Right renal cortex interstitium (tissue), 3 donors: ENCODE measurements around the gene ACAA2. TPM values are rescaled to one million over a fixed set of nuclear protein-coding genes. Genes with fewer than 3 reads are reported as not detected.

Source experiments
- DNase-seq, 3 donors: peaks; one replicate each; pipeline ENCODE4 v3.0.0-alpha.2; 2013; ENCODE audit warnings: low read depth in 3 of 3, low spot score in 2 of 3
- polyA plus RNA-seq, 3 donors: library from polyadenylated mRNA; unstranded; fragments of 120-200 nt; gene quantifications; one replicate each; pipeline ENCODE4 v1.2.1, GENCODE V29; 2013; ENCODE audit not compliant: insufficient read length in 3 of 3

Gene ACAA2, protein sequence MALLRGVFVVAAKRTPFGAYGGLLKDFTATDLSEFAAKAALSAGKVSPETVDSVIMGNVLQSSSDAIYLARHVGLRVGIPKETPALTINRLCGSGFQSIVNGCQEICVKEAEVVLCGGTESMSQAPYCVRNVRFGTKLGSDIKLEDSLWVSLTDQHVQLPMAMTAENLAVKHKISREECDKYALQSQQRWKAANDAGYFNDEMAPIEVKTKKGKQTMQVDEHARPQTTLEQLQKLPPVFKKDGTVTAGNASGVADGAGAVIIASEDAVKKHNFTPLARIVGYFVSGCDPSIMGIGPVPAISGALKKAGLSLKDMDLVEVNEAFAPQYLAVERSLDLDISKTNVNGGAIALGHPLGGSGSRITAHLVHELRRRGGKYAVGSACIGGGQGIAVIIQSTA
- 100 to 1,000 TPM; 255 to 299 (median 279) TPM for polyA plus RNA-seq

DNA sequence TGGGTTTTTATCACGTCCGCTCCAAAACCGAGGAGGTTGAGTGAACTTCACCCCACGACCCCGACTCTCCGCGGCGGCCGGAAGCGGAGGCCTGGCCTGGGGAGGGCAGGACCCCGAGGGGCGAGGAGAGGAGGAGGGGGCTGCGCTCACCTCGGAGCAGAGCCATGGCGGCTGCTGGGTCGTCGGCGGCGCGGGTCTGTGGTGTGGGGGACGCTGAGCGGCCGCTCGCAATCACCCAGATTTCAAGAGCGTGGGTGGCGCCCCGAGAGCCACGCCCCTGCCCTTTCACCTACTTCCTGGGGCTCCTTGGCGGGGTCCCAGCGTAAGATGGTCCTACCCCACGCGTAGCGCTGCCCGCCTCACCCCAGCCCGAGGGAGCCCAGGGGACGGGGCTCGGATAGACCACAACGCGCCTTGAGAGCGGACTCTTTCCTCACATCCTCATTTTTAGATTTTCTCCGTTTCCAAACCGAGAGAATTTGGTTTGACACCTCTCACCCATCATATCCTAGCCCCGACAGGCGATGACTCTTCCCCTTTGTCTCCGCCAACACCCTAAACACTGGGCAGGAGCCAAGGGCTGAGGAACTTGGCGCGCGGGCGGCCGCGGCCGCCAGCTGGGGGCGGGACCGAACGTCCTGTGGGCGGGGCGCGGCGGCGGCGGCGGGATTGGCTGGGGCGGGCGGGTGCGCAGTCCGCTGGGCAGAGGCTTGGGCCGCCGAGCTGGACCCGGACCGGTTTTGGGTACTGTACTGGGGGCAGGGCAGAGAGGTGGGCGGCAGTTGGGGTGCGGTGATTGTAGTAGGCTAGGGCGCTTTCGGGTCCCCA is at the start of gene ACAA2:
ACAA2 (minus strand) TSS at position 215 of the 828 bp plus-strand sequence; CDS start at position 166, 49 bp downstream.
- DNase-seq, result peak; percentile 64 to 75 (median 65)

DNA sequence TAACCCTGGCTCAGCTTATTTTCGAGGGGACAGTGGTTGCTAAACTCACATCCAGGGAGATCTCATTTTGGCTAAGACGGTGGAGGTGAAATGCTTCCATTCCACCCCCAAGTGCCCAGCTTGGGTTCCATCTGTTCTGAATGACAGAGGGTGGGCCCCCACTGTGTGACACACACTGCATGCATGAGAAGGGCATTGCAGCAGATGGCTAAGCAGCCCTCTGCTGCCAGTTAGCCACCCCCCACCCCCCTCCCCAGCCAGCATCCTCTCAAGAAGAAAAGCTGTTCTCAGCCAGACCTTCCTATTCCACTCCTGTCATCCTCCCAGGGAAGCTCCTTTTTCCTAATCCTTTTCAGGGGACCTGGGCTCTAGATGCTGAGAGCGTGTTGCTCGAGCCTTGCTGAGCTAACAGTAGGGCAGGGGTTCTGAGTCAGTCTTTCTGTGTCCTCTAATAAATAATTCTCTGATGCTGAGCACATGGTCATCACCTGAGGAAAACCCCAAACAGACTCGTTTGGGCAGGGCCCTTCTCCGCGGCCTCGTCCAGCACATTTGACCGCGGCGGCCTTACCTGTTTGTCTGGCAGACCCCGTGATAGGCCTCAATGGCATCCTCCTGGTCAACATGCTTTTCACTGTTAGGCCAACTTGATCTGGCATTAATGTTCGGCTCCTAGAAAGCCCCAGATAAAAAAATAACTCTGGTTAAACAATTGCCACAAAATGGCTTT is 49.5 kb upstream of the ACAA2 start:
- DNase-seq, result no peak

DNA sequence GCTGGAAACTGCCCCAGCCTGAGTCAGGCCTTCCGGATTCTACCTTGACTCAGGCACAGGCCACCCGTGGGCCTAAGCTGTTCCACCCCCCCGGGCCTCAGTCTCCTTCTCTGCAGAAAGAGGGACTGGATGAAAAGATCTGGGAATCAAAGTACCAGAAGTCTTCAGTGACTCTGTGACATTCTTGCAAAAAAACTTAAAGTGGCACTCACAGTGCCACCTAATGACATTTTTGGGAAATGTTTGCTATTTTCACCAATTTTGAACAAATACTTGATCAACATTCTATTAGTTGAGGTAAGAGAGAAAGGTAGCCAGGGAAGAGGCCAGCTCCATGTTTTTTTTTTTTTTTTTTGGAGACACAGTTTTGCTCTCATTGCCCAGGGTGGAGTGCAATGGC is 48.3 kb upstream of the ACAA2 start:
- DNase-seq, result no peak

DNA sequence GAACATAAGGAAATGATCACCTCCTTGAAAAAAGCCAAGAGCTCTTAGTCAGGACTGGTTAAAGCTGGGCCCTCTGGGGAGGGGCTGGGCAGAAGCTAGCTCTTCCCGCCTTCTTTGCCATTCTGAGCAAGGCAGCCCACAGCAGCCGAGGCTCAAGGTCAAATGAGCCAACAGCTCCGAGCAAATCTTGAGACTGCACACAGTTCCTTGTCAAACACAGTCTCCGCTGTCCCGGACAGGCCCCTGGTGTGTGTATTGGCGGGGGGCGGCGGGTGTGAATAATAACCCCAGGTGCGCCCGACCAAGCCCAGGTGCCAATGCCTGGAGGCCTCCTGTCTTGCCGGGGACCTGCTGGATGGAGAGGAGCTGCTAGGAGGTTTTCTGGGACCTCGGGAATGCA is 46.4 kb upstream of the ACAA2 start:
- no peak for DNase-seq

DNA sequence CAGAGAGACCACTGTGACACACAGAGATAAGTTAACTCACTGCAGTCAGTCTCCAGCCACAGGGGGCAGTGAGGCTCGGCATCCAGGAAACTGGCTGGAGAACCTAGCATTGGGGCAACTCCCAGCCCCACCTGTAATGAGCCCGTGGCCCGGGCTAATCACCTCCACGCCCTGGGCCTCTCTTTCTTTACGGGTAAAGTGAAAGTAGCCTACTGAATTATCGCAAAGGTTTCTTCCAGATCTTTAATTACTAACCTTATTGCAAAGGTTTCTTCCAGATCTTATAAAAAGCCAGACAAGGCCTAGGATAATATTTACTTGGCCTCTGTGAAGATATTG is 45.7 kb upstream of the ACAA2 start:
- no peak for DNase-seq

DNA sequence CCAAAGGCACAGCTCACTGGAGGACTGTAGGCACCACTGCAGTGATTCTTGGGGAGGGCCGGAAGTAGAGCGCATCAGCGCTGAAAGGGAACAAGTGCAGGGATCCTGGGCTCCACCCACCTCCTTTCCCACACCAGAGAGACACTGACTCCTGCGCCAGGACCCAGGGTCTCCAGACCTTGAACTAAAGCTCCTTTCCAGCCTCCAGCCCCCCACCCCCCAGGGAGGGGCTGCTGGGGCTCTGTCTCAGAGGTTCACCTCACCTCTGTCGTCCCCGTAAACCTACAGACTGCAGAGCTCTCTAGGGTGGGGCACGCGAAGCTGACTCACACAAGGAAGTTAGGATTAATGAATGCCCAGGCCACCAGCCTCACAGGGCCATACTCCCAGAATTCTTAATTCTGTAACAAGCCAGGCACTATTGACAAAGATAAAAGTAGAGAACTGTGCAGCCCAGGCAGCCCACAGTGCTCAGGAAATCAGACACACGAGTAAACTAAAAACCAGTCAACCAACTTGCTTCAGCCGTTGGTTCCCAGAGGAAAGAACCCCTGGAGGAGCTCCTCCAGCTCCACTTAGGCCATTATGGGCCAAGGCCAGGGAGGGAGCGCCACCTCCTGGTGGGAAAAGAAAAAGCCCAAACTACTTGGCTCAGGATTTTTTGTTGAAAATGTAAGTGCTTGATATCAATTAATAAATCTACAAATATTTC is 45.1 kb upstream of the ACAA2 start:
- DNase-seq, result peak; percentile 57 to 65 (median 58)

DNA sequence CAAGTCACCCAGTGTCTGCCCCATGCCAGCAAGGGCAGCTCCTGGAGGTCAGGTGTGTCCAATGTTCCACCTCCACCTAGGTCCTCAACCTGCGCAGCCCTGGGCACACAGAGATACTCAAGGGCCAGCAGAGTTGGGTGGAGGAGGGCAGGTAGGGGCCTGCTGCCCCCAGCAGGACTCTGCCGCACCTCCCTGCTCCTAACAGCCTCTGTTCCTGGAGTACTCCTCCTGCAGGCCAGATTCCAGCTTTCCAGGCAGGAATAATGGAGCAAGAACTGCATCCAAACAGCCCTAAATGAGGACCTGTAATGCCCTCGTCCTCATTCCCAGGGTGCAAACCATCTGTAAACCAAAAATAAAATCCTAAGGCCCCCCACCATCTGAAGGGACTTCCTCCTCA is 44.4 kb upstream of the ACAA2 start:
- DNase-seq, result no peak

DNA sequence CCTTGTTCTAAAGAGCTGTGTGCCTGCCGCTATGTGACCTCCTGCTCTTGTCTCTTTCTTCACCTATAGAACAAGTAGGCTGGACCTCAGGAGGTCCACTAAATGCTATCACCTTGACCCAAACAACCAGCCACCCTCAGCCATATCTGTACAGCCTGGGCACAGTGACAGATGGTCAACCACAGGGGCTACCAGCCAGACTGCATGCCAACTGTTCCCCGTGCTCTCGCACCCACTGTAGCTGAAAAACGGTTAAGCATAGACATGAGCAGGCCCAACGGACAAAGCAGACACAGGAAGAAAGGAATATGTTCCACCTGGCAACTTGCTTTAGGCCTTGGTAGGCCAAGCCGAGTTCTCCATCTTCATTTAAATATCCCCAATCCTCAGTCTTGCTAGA is 43.2 kb upstream of the ACAA2 start:
- no peak for DNase-seq

DNA sequence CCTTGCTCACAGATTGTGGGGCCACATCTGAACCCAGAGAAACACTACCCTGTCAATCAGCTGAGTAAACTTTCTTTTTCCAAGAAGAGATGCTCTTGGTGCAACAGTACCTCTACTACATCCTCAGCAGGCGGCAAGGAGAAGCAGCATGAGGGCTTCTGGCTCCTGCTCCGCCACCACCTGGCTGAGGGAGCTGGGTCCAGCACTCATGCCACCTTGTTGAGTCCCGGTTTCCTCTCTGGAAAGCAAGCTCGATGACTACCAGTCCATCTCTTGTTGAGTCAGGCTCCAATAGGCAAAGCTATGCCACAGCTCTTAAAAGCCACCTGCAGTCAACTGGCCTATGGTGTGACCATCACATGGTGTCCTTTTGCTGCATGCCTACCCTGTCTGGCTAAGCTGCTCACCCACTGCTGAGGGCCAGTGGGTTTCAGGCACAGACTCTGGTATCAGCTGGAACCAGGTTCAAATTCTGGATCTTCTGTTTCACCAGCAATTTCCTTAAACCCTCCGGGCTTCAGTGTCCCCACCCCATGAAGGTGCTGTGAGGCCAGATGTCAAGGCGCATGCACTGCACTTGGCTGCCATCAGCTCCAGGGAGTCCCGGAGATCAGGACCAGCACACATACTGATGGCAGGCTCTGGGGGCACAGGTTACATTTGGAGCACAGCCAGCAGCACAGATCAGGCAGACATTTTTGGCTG is 42.5 kb upstream of the ACAA2 start:
- DNase-seq, result no peak

DNA sequence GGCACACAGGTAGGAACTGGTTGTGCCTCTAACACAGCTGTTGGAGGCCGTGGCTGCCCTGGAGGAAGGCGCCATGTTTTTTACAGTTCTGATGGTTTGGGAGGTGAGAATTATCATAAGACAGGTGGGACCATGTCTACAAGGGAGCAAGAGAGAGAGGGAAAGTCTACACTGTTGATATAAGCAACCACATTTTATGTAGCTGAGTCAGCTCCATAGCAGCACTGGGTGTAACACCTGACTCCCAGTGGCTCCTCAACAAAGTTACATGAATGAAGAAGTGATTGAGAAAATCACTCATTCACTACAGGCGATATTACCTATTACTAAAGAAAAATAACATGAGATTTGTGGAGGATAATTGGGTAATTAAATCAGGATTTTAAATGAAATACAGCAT is 41.3 kb upstream of the ACAA2 start:
- no peak for DNase-seq

DNA sequence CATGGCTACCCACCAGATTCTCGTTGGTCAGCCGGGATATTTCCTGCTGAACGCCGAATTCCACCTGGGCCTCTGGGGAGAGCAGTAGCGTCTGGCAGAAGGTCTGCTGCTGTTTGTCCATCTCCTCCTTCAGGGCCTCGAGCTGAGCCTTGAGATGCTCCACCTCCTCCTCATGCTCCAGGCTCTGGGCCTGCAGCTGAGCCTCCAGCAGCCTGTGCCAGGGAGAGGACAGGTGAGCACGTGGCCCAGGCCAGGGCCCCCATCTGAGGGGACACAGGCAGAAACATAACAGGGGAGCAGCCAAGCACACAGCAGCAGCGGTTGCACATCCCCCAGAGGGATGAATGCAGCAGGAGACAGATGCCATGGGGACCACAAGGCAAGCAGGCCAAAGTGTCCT is 40.1 kb upstream of the ACAA2 start:
- no peak for DNase-seq

DNA sequence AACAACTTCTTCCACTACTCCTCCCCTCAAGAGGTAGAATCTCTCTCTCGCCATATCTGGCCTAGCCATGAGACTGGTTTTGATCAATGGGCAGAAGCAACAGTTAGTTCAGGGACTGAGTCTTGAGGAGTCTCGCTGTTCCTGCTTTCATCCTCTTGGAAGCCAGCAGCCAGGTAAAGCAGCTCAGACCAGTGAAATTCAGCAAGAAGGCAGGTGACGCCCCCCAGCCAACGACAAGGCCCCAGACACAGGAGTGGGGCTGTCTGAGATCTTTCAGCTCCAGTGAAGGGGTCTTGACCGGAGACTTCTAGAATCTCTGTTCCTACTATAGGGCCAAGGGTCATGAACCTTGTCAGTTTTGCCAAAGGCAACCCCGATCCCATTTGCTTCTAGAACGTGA is 39.7 kb upstream of the ACAA2 start:
- DNase-seq, result no peak

DNA sequence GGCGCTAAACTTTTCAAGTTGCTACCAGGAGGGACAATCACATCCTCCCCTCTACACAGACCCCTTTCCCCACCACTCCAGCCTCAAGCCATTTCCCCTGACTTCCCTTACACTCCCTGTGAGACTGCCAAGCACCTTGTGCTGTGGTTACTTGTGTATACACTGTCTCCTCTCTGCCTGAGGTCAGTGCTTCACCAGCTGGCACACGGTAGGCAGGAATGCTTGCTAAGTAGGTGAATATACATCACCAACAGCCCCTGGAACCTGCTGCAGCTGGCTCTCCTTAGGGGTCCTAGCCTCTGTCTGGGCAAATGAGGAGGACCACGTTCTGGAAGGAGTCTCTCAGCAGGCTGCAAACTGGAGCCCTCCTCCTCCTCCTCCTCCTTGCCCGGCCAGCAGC is 38.3 kb upstream of the ACAA2 start:
- no peak for DNase-seq

DNA sequence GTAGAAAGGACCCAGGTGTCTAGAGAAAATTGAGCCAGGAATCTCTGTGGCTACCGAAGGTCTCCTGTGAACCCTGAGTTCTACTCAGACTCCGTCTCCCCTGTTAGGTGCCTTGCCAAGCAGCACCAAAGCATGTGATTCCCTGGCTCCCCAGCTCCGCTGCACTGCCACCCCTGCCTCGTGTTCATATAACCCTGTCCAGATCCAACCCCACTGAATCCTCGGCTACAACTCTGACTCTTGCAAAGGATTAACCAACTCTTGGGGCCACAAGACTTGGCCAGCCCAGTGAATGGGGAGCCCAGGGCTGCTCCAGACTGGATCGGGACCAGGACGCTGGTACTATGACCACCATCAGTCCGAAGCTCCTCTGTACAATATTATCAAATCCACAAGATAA is 37.3 kb upstream of the ACAA2 start:
- no peak for DNase-seq

DNA sequence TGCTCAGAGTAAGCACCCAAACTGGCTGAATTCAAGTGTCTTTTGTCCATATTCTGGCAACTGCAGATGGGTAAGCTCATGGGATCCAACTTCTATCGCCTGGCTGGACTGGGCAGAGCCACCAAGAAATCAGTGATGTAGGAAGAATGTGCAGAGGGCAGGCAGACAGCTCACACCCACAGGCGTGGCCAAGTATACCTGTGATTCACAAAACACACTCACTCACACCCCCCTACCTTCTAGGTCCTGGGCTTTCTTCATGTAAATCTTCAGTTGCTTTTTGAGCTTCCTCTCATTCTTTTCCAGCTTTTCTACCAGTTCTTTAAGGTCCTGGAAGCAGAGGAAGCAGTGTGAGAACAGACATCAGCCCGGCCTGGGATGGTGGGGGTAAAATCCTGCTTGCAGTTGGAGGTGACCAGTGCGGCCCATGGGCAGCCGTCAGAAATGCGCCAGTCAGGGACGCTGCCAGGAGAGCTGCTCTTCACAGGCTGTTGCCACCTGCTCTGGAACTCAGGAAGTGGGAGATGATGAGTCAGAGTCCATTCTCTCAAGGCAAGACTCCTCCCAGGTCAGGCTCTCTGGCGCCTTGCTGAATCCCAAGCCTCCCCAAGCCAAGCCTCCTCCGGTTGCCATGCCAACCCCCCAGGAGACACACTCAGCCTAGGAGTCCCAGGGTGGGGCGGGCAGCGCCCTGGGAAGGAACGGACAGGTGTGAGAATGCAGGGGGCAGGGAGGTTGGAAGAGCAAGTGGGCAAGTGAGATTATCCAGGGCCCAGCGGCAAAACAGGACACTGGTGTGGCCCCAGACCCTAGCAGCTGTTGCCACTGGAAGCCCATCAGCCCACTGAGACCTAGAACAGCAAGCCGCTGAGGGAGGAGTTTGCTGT is 36.2 kb upstream of the ACAA2 start:
- peak in 1 of 3 donors; percentile 21 for DNase-seq

DNA sequence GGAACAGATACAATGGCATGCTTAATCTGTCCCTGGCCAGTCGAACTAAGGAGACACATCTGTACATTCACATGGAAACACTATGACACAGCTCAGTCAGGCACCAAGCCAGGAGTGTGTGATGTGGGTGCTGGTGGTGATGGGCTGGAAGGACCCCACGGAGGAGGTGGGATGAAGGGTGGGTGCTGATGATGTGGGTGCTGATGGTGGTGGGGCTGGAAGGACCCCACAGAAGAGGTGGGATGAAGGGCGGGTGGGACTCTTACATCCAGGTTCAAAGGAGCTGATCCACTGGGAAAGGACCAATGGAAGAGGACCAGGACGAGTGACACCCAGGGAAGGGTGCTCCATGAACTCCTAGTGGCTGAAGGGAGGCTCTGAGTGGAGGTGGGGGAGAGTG is 34.8 kb upstream of the ACAA2 start:
- DNase-seq, result no peak

DNA sequence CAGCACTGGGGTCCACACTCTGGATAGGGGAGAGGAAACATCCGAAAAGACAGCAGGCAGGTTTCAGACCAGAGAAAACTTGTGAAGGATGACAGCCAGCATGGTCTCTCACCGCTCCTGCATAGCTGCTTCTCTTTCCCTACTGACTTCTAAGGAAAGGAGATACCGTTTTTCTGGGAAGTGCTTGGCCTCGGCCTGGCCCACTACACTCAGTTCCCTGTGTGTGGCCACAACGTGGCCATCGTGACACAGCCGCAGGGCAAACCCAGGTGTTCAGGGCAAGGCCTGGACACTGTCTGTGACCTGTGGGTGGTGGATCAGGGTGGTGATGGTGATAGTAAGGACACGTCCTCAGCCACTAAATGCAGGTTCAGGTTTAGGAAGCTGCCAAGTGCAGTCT is 34.2 kb upstream of the ACAA2 start:
- DNase-seq, result no peak

DNA sequence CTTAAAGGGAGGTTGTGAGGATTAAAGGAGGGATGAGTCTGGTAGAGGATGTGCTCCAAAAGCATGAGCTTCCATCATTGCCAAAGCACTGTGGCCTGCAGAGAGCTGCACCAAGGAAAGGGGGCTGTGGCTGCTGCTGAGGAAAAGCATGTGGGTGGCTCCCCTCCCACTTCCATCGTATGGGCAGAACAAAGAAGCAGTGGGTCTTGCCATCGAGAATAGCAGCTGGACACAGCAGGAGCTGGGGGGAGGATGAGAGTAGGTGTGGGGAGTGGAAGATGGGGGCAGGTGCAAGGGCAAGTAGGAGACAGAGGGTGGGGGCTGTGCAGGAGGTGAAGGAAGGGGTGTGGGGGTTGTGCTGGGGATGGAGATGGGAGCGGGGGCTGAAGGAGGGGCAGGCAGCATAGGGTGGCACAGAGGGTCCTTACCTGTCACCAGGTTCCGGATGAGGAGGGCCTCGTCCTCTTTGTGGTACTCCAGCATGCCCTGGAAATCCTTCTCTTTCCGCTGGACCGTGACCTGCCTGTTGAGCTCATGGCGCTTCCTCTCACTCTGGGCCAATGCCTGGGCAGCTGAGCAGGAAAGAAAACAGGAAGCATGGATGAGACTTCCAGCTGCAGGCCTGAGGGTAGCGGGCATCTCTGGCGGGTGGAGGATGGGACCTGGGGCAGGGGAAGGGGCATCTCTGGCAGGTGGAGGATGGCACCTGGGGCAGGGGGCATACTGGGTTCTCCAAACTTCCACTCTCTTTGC is 33.6 kb upstream of the ACAA2 start:
- DNase-seq, result no peak

DNA sequence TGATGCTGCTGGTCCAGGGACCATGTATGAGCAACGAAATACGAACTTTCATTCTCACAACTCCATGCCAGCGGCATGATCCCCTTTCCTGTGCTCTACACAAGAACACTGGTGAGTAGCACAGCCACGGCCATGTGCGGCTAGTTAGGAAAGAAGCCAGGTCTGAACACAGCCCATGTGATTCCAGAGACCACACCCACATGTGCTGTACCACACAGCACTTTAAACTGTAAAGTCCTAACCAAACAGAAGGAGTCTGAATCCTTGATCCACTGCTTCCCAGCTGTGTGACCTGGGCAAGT is 33.0 kb upstream of the ACAA2 start:
- no peak for DNase-seq
